NCI-H510A (cell line): ENCODE measurements around the gene CRACR2B.

Source experiments
- DNase-seq: peaks from one replicate; lab custom pipeline; 2025; lab: John Stamatoyannopoulos, UW

CRACR2B gene

DNA sequence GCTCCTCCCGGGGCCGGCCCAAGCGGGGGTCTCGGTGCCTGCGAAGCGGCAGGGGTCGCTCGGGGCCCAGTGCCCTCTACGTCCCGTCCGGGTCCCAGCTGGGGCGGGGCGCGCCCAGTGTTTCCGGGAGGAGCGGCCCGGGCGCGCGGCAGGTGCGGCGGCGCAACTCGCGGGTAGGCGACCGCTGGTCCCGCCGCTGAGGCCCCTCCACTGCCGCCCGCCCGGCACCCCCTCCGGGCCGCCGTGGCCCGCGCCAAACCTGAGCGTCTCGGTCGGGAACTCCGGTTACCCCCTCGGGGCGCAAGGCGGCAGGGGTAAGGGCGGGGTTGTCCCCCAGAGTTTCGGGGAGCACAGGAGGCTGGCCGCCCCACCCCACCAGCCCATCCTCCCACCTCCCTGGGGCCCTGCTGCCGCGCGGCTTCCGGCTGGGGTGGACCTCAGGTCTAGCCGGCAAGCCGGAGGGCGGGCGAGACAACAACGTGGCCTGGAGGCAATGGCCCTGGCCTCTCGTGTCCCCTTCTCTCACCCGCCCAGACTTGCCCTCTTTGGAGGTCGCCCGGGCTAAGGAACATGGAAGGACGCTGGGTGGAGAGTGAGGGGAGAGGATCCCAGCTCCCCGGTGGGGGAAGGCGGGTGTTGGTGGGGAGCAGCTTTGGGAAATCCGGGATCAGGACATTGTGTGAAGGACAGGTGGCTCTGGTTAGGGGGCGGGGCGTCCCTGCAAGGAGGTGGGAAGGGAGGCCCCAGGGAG is 398 bp upstream of the CRACR2B start:
- DNase-seq = no peak

DNA sequence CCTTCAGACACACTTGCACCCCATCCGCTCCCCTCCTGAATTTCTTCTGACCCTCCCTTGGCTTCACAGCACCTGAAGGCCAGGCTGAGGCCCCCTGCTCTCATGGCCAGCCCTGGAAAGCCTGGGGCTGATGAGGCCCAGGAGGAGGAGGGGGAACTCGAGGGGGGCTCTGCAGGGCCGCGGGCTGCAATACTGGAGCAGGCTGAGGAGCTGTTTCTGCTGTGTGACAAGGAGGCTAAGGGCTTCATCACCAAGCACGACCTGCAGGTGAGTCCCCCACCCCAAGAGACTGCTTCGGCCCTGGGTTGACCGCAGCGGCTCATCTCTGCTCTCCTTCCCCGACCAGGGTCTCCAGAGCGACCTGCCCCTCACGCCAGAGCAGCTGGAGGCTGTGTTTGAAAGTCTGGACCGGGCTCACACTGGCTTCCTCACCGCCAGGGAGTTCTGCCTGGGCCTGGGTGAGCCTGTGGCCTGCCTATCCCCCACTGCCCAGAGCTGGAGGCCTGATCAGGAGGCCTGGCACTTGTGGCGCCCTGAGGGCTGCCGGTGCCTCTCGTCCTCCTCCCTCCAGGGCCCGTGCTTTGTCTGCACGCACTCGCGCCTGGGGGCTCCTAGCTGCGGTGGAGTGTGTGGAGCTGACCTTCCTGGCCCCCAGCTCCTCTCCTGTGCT is 922 bp downstream of the CRACR2B start:
- no peak for DNase-seq

DNA sequence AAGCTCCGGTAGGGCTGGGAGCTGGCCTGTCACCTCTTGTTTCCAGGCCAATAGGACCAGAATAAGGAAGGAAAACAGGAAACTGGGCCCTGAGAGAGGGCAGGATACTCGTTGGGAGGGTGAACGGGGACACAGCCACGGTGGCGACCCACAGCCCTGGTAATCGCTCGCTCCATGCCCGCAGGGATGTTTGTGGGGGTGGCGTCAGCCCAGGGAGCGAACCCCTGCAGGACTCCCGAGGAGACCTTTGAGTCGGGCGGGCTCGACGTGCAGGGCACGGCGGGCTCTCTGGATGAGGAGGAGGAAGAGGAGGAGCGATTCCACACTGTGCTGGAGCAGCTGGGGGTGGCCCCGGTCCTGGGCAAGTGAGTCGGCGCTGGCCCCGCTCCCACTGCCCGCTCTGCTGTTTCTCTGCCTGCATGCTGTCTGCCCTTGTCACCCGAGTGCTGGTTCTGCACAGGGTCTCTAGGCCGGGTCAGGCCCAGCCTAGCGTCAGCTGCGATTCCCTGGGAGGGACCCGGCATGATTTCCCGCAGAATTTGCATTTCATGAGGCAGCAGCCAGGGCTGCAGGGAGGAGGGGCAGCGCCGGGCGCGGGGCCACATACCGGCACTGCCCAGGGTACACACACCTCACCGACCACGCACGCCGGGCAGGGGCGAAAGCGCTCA is 1.6 kb downstream of the CRACR2B start:
- no peak for DNase-seq

DNA sequence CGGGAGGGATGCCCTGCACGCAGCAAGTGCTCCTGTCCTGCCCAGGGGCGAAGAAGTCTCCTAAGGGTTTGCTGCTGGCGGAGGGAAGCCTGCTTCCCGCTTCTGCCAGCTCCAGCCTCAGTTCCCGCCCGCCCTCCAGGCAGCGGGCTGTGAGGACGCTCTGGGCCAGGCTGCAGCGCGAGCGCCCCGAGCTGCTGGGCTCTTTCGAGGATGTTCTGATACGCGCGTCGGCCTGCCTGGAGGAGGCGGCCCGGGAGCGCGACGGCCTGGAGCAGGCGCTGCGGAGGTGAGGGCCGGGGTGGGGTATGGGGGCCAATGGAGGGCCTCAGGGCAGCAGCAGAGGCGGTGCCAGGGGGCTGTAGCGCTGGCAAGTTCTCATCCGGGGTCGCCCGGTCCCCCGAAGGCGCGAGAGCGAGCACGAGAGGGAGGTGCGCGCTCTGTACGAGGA is 2.2 kb downstream of the CRACR2B start:
- DNase-seq = no peak

GRCh38 chr11:830295-831117 is 2.8 kb downstream of the CRACR2B start:
- DNase-seq = no peak

DNA sequence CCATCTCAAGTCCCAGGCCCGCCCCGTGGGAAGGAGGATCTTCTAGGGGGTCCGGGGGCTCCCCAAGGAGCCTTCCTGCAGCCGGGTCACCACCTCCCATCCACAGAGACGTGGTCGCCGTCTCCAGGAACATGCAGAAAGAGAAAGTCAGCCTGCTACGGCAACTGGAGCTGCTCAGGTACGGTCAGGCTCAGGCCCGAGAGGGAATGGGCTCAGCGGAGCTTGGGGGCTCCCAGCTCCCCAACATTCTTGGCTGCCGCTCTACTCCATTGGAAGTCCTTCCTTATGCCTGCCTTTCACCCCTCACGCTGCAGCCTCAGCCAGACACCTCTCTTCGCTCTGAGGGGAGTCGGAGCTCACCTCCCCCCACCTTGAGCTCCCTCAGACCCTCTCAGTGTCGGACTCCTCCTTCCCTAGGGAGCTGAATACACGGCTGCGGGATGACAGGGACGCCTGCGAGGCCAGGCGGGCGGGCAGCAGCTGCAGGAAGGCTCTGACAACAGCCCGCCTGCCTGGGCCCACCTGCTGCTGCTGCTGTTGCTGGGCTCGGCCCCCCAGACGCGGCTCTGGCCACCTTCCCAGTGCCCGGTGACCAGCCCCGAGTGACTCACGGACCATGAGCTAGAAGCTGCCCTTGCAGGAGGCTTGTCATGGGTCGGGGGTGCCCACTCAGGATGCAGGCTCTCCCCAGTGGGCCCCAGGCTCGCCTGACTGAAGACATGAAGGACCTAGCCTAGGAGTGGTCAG is 3.6 kb downstream of the CRACR2B start:
- DNase-seq = no peak

- no peak for DNase-seq
Measured at GRCh38 chr11:831961-832528, 4.3 kb downstream of the CRACR2B start.

- peak; percentile 58 for DNase-seq
Measured at GRCh38 chr11:832529-833113, 4.9 kb downstream of the CRACR2B start, which contains the start of gene CD151. Gene CD151, plus strand, starts transcription at chr11:832952. Its CDS starts 3,118 bp downstream, at chr11:836070.

- DNase-seq = no peak
Measured at GRCh38 chr11:833114-833791, 5.5 kb downstream of the CRACR2B start.

GRCh38 chr11:833849-834311 is 6.2 kb downstream of the CRACR2B start:
- DNase-seq = no peak

GRCh38 chr11:834371-835316 is 6.9 kb downstream of the CRACR2B start:
- DNase-seq = no peak

DNA sequence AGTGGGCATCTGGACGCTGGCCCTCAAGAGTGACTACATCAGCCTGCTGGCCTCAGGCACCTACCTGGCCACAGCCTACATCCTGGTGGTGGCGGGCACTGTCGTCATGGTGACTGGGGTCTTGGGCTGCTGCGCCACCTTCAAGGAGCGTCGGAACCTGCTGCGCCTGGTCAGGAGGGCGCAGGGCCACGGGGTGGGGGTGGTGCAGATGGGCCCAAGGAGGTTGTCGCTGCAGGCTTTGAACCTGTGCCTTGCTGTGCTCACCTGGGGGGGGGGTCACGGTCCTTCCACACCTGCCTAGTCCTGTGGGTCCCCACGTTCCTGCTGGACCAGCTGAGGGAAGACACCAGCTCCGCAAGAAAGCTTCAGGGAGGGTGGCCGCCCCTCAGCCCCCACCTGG is 8.6 kb downstream of the CRACR2B start:
- no peak for DNase-seq

- no peak for DNase-seq
Measured at GRCh38 chr11:836700-837099, 9.0 kb downstream of the CRACR2B start.

DNA sequence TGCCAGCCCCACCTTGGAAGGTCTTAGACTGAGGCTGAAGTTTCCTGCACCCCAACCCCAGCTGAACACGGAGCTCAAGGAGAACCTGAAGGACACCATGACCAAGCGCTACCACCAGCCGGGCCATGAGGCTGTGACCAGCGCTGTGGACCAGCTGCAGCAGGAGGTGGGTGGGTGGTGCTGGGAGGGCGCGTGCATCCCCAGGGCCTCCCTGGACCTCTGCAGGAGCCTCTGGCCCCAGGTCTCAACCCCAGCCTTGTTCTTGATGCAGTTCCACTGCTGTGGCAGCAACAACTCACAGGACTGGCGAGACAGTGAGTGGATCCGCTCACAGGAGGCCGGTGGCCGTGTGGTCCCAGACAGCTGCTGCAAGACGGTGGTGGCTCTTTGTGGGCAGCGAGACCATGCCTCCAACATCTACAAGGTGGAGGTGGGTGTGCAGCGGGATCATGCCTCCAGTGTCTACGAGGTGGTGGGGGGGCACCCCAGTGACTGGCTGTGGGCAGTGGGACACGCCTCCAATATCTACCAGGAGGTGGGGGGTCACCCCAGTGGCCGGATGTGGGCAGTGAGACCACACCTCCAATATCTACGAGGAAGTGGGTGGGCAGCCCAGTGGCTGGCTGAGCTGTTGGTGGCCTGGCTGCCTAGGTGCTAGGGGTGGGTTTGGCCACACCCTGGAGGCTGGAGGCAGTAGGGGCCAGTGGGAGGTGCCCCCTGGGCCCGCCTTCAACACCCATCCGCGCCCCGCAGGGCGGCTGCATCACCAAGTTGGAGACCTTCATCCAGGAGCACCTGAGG is 9.7 kb downstream of the CRACR2B start:
- no peak for DNase-seq

GRCh38 chr11:837990-838307 is 10.2 kb downstream of the CRACR2B start:
- DNase-seq = no peak

DNA sequence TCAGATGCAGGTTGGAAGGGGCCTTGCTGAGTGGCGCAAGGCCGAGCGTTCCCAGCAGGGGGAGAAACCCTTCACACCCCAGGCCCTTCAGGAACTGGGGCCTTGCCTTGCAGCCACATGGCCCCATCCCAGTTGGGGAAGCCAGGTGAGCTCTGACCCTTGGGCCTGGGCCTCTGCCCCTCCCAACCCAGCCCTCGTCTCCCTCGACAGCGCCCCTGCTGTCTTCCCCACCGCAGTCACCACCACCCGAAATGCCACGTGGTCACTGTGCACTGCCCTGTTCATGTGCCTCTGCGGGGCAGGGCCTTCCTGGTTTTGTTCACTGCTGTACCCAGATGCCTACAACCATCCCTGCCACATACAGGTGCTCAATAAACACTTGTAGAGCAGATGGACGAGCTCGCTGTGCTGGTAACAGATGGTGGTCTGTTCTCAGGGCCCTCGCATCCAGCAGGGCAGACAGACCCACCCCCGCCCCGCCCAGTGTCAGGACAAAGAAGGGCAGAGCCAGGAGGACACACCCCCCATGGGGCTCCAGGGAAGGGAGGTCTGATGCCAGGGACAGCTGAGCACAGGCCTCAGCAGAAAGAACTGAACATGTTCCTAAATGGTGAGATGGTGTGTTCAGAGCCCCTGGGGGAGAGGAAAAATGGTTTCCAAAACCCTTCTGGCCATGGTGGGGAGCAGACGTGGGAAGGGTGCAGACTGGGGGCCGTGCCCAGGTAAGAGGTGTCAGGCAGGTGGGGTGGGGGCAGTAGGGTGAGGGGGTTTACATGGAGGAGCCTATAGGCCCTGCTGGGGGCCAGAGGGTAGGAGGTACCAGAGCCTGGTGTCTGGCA is 10.9 kb downstream of the CRACR2B start:
- DNase-seq = no peak

DNA sequence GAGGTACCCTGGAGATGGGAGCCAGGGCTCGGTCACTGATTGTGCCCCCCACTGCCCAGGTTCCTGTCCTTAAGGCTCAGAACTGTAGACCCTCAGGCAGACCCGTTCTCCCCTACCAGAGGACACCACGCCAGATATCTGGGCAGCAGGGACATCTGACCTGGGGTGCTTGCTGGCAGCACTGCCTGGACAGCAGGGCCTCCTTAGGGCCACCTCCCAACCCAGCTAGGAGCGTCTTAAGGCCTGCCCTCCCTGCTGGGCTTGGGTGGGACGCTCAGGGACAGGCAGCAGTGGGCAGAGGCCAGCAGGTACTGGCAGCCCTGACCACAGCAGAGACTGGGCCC is 11.5 kb downstream of the CRACR2B start:
- DNase-seq = no peak
